Right ventricle myocardium superior (tissue), 1 donor: ENCODE results near the gene NEUROD2. TPM values are rescaled to one million over a fixed set of nuclear protein-coding genes. Genes with fewer than 3 reads are reported as not detected.

Source experiments
- ATAC-seq: fragments of 200-7000 bp; cut with Tn5 transposase; one replicate; pipeline ENCODE4 v1.9.1; 2020; ENCODE audit warnings: mild to moderate bottlenecking; ENCODE audit not compliant: poor library complexity
- DNase-seq: peaks from one replicate; pipeline ENCODE4 v3.0.0-alpha.2; 2020
- intact Hi-C: fragments of 100-400 bp; cut with DNase I; formaldehyde crosslinking; loops from one replicate; pipeline ENCODE4 v1.11.2; 2022
- total RNA-seq: library from RNA; stranded (reverse); fragmentation: NEBNext Ultra II Directional; extraction: Animal tissue kit (Norgen Biotek cat#: 25700); gene quantifications from one replicate; pipeline ENCODE4 v1.2.1, GENCODE V29; 2021
- donor health status: DM: no; HTN: yes; CAD: no; lungs with severe emphysema.

NEUROD2 gene
- total RNA-seq, 1 donor from 2014 or later: not detected

GRCh38 chr17:39607057-39607850, 466 bp downstream of the NEUROD2 start:
- intact Hi-C loops: no loop called here
- ATAC-seq (no peak), DNase-seq (no peak)

- intact Hi-C loops: no loop called here
- ATAC-seq (peak; percentile 27), DNase-seq (peak; percentile 27)
Measured at GRCh38 chr17:39606434-39607056, 1.2 kb downstream of the NEUROD2 start.

GRCh38 chr17:39605492-39606433, 2.0 kb downstream of the NEUROD2 start:
- intact Hi-C loops: no loop called here
- DNase-seq (peak; percentile 38), ATAC-seq (peak; percentile 50)

- no peak for ATAC-seq
- intact Hi-C loops: no loop called here
- no peak for DNase-seq
Measured at GRCh38 chr17:39604911-39605491, 2.7 kb downstream of the NEUROD2 start.

GRCh38 chr17:39603304-39604016, 4.3 kb downstream of the NEUROD2 start:
- DNase-seq: peak; percentile 17
- ATAC-seq: no peak
- intact Hi-C loops: no loop called here

GRCh38 chr17:39602533-39603303, 5.0 kb downstream of the NEUROD2 start:
- DNase-seq: no peak
- intact Hi-C loops: no loop called here
- ATAC-seq: no peak

- ATAC-seq: no peak
- intact Hi-C loops: no loop called here
Measured at GRCh38 chr17:39601758-39602532, 5.8 kb downstream of the NEUROD2 start.

GRCh38 chr17:39600997-39601597, 6.6 kb downstream of the NEUROD2 start:
- ATAC-seq: no peak
- no peak for DNase-seq
- intact Hi-C loops: no loop called here

More at GRCh38 chr17:39601758-39602532, 5.8 kb downstream of the NEUROD2 start:
- DNase-seq: no peak

GRCh38 chr17:39600288-39600996, 7.3 kb downstream of the NEUROD2 start:
- intact Hi-C loops: no loop called here
- DNase-seq (no peak), ATAC-seq (no peak)

- ATAC-seq (no peak), DNase-seq (no peak)
- intact Hi-C loops: no loop called here
Measured at GRCh38 chr17:39599665-39600231, 8.0 kb downstream of the NEUROD2 start.

GRCh38 chr17:39599004-39599664, 8.6 kb downstream of the NEUROD2 start:
- no peak for ATAC-seq
- intact Hi-C loops: no loop called here
- no peak for DNase-seq

GRCh38 chr17:39598630-39599003, 9.1 kb downstream of the NEUROD2 start:
- no peak for DNase-seq
- intact Hi-C loops: no loop called here
- no peak for ATAC-seq

- no peak for DNase-seq
- no peak for ATAC-seq
- intact Hi-C loops: no loop called here
Measured at GRCh38 chr17:39598047-39598481, 9.7 kb downstream of the NEUROD2 start.

GRCh38 chr17:39597372-39598046, 10.2 kb downstream of the NEUROD2 start:
- intact Hi-C loops: no loop called here
- DNase-seq (no peak), ATAC-seq (no peak)
